ENCODE data around the gene LKAAEAR1. TPM values are rescaled to one million over a fixed set of nuclear protein-coding genes. Genes with fewer than 3 reads are reported as not detected.

The LKAAEAR1 gene
- total RNA-seq, 1 donor from 2014 or later = not detected

- Histone ChIP-seq H3K27ac (ENCODE audit: low read depth, low read length) (no peak overlapping the region), H2AFZ (ENCODE audit: low read depth, low read length) (no peak overlapping the region), H3K4me2 (ENCODE audit: low read length) (peak overlapping the region; percentile 38), H3K79me2 (ENCODE audit: insufficient read depth, low read length) (peaks cover 5% of the 10 kb centered on the region), H3K4me3 (ENCODE audit: insufficient read depth, low read depth, low read length) (no peak overlapping the region), H3K36me3 (ENCODE audit: insufficient read depth, low read length) (no peaks in the 10 kb centered on the region), H3K9me3 (ENCODE audit: insufficient read depth, low read depth, low read length) (no peaks in the 10 kb centered on the region), H3K27me3 (ENCODE audit: insufficient read depth, low read length) (no peaks in the 10 kb centered on the region), H4K20me1 (ENCODE audit: insufficient read depth, low read length) (peaks cover 32% of the 10 kb centered on the region), H3K9ac (ENCODE audit: low read length) (no peak overlapping the region), H3K4me1 (ENCODE audit: insufficient read depth, low read length) (peaks cover 31% of the 10 kb centered on the region)
- DNase-seq (ENCODE audit: low read depth) (no peak), FAIRE-seq (no peak)
- TF ChIP-seq, protein P1, sequence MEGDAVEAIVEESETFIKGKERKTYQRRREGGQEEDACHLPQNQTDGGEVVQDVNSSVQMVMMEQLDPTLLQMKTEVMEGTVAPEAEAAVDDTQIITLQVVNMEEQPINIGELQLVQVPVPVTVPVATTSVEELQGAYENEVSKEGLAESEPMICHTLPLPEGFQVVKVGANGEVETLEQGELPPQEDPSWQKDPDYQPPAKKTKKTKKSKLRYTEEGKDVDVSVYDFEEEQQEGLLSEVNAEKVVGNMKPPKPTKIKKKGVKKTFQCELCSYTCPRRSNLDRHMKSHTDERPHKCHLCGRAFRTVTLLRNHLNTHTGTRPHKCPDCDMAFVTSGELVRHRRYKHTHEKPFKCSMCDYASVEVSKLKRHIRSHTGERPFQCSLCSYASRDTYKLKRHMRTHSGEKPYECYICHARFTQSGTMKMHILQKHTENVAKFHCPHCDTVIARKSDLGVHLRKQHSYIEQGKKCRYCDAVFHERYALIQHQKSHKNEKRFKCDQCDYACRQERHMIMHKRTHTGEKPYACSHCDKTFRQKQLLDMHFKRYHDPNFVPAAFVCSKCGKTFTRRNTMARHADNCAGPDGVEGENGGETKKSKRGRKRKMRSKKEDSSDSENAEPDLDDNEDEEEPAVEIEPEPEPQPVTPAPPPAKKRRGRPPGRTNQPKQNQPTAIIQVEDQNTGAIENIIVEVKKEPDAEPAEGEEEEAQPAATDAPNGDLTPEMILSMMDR (IDR thresholded peaks at IDR 0.05; ENCODE audit: insufficient read depth, low read depth, low read length) = no peak
- TF ChIP-seq EZH2 (IDR thresholded peaks at IDR 0.05; ENCODE audit: insufficient read depth, low read length) = no peak
- H3K27me3 Mint-ChIP-seq (ENCODE audit: low read depth, unreplicated experiment) = no peaks in the 10 kb centered on the region
- H3K9me3 Mint-ChIP-seq (ENCODE audit: unreplicated experiment) = no peaks in the 10 kb centered on the region
- peaks cover 4% of the 10 kb centered on the region for H3K36me3 Mint-ChIP-seq (ENCODE audit: low read depth, unreplicated experiment)
- peak overlapping the region; percentile 84 for H3K27ac Mint-ChIP-seq (ENCODE audit: unreplicated experiment)
- H3K4me1 Mint-ChIP-seq (ENCODE audit: low read depth, unreplicated experiment) = peaks cover 18% of the 10 kb centered on the region
- H3K4me3 Mint-ChIP-seq (ENCODE audit: unreplicated experiment) = peak overlapping the region; percentile 74
Measured at GRCh38 chr20:64065062-64065973, 18.9 kb downstream of the LKAAEAR1 start.

- no peak overlapping the region for H2AFZ ChIP-seq (ENCODE audit: low read depth, low read length)
Measured at GRCh38 chr20:64064145-64064698, 20.0 kb downstream of the LKAAEAR1 start.

More at GRCh38 chr20:64064145-64064698, 20.0 kb downstream of the LKAAEAR1 start:
- peaks cover 5% of the 10 kb centered on the region for H3K79me2 ChIP-seq (ENCODE audit: insufficient read depth, low read length)
- Mint-ChIP-seq H3K4me1 (ENCODE audit: low read depth, unreplicated experiment) (peaks cover 18% of the 10 kb centered on the region), H3K27me3 (ENCODE audit: low read depth, unreplicated experiment) (peaks cover 4% of the 10 kb centered on the region), H3K4me3 (ENCODE audit: unreplicated experiment) (peak overlapping the region; percentile 96), H3K27ac (ENCODE audit: unreplicated experiment) (peak overlapping the region; percentile 95), H3K9me3 (ENCODE audit: unreplicated experiment) (no peaks in the 10 kb centered on the region), H3K36me3 (ENCODE audit: low read depth, unreplicated experiment) (peaks cover 2% of the 10 kb centered on the region)
- peak overlapping the region; percentile 86 for H3K9ac ChIP-seq (ENCODE audit: low read length)
- TF ChIP-seq EZH2 (IDR thresholded peaks at IDR 0.05; ENCODE audit: insufficient read depth, low read length) = no peak
- TF ChIP-seq, protein P1 (IDR thresholded peaks at IDR 0.05; ENCODE audit: insufficient read depth, low read depth, low read length) = no peak
- H3K4me3 ChIP-seq (ENCODE audit: insufficient read depth, low read depth, low read length) = peak overlapping the region; percentile 79
- no peak for FAIRE-seq
- peaks cover 31% of the 10 kb centered on the region for H3K4me1 ChIP-seq (ENCODE audit: insufficient read depth, low read length)
- H3K4me2 ChIP-seq (ENCODE audit: low read length) = peak overlapping the region; percentile 92
- no peaks in the 10 kb centered on the region for H3K9me3 ChIP-seq (ENCODE audit: insufficient read depth, low read depth, low read length)
- H3K36me3 ChIP-seq (ENCODE audit: insufficient read depth, low read length) = no peaks in the 10 kb centered on the region
- peak; percentile 38 for DNase-seq (ENCODE audit: low read depth)
- peaks cover 26% of the 10 kb centered on the region for H4K20me1 ChIP-seq (ENCODE audit: insufficient read depth, low read length)
- H3K27ac ChIP-seq (ENCODE audit: low read depth, low read length) = no peak overlapping the region
- peaks cover 4% of the 10 kb centered on the region for H3K27me3 ChIP-seq (ENCODE audit: insufficient read depth, low read length)
